GM19035 (cell line): ENCODE measurements around the gene ICAM4.
"Not testable (repeated sequence)": the region's sequence is repeated elsewhere in the genome, so short reads cannot be mapped to it uniquely, and the experiment has no call there.

Experiments used
- ATAC-seq: cut with Tn5 transposase; IDR thresholded peaks from one replicate; pipeline ENCODE4 v1.9.1; 2021; ENCODE audit not compliant: unreplicated experiment

The ICAM4 gene

GRCh38 chr19:10336725-10337124 lies 50.0 kb downstream of the ICAM4 start:
- ATAC-seq = not testable (repeated sequence)
